Caco-2 (cell line): ENCODE measurements around the gene SLC44A4. TPM values are rescaled to one million over a fixed set of nuclear protein-coding genes. Genes with fewer than 3 reads are reported as not detected.

ENCODE experiments used
- BruUV-seq: library from RNA; stranded (reverse); fragments of 400-500 nt; replicated peaks from 2 replicates; lab custom pipeline; 2021; lab: Mats Ljungman, UMichigan
- CTCF ChIA-PET: fragments of 300-600 bp; sonication (Branson Sonifier 250); formaldehyde crosslinking; loops from one replicate; lab custom pipeline; 2022; ENCODE audit warnings: antibody characterized with exemption; lab: Charles Lee
- POLR2A ChIA-PET: fragments of 300-600 bp; sonication (Branson Sonifier 250); formaldehyde crosslinking; loops from one replicate; lab custom pipeline; 2022; ENCODE audit warnings: antibody characterized with exemption; lab: Charles Lee
- DNase-seq, 2 experiments: peaks; one replicate each; pipeline versions ENCODE4 v3.0.0 to v3.0.0-alpha.2; 2020 to 2022
- H3K27me3 ChIP-seq: replicated peaks from 2 replicates; pipeline ENCODE4 v1.6.0; 2011; ENCODE audit warnings: low read length; ENCODE audit not compliant: control insufficient read depth, insufficient read depth
- H3K36me3 ChIP-seq: 2 replicates; pipeline ENCODE4 v1.5.1; 2011; ENCODE audit warnings: low read length; ENCODE audit not compliant: control insufficient read depth, insufficient read depth
- H3K4me1 ChIP-seq: fragments of 250-450 bp; sonication (Bioruptor Pico); 2 replicates; pipeline ENCODE4 v1.5.1; 2020; ENCODE audit warnings: mild to moderate bottlenecking
- H3K4me3 ChIP-seq: 2 replicates; pipeline ENCODE4 v1.5.1; 2011; ENCODE audit warnings: low read depth, mild to moderate bottlenecking, control low read depth, low read length
- H3K9me3 ChIP-seq: fragments of 250-450 bp; sonication (Bioruptor Pico); 2 replicates; pipeline ENCODE4 v1.5.1; 2020; ENCODE audit warnings: mild to moderate bottlenecking, moderate library complexity
- H3K27ac Mint-ChIP-seq: one replicate; pipeline ENCODE4 v1.8.0; 2022; ENCODE audit warnings: mixed read lengths; ENCODE audit not compliant: unreplicated experiment
- H3K27me3 Mint-ChIP-seq: one replicate; pipeline ENCODE4 v1.8.0; 2022; ENCODE audit warnings: mixed read lengths; ENCODE audit not compliant: insufficient read depth, unreplicated experiment
- H3K36me3 Mint-ChIP-seq: one replicate; pipeline ENCODE4 v1.8.0; 2022; ENCODE audit warnings: mild to moderate bottlenecking, mixed read lengths; ENCODE audit not compliant: insufficient read depth, unreplicated experiment
- H3K4me1 Mint-ChIP-seq: one replicate; pipeline ENCODE4 v1.8.0; 2022; ENCODE audit warnings: low read depth, mixed read lengths; ENCODE audit not compliant: unreplicated experiment
- H3K4me3 Mint-ChIP-seq: one replicate; pipeline ENCODE4 v1.8.0; 2022; ENCODE audit warnings: mild to moderate bottlenecking, moderate library complexity, mixed read lengths; ENCODE audit not compliant: unreplicated experiment
- H3K9me3 Mint-ChIP-seq: one replicate; pipeline ENCODE4 v1.8.0; 2022; ENCODE audit warnings: mixed read lengths; ENCODE audit not compliant: unreplicated experiment
- intact Hi-C: fragments of 100-400 bp; cut with micrococcal nuclease; formaldehyde crosslinking; loops from one replicate; pipeline ENCODE4 v1.10.0; 2022; ENCODE audit not compliant: unreplicated experiment
- total RNA-seq: library from RNA; stranded (reverse); gene quantifications from 2 replicates; pipeline ENCODE4 v1.2.3, GENCODE V29; 2022
- TF ChIP-seq, protein P1 (sequence below), 2 experiments: fragments of 200-600 bp in 1 of 2; IDR thresholded peaks; 1 replicate in 1 of 2; 2 replicates in 1 of 2; pipeline versions ENCODE4 v1.5.1 to v1.8.0; 2011 to 2022; ENCODE audit warnings: antibody characterized with exemption in 1 of 2, control low read depth in 1 of 2, inconsistent platforms in 1 of 2, low read depth in 1 of 2, low read length in 1 of 2, mild to moderate bottlenecking in 1 of 2, moderate library complexity in 1 of 2; ENCODE audit not compliant: insufficient read depth in 1 of 2, severe bottlenecking in 1 of 2, unreplicated experiment in 1 of 2

SLC44A4 gene
- total RNA-seq, 1 experiment from 2014 or later = 0.57 TPM

DNA sequence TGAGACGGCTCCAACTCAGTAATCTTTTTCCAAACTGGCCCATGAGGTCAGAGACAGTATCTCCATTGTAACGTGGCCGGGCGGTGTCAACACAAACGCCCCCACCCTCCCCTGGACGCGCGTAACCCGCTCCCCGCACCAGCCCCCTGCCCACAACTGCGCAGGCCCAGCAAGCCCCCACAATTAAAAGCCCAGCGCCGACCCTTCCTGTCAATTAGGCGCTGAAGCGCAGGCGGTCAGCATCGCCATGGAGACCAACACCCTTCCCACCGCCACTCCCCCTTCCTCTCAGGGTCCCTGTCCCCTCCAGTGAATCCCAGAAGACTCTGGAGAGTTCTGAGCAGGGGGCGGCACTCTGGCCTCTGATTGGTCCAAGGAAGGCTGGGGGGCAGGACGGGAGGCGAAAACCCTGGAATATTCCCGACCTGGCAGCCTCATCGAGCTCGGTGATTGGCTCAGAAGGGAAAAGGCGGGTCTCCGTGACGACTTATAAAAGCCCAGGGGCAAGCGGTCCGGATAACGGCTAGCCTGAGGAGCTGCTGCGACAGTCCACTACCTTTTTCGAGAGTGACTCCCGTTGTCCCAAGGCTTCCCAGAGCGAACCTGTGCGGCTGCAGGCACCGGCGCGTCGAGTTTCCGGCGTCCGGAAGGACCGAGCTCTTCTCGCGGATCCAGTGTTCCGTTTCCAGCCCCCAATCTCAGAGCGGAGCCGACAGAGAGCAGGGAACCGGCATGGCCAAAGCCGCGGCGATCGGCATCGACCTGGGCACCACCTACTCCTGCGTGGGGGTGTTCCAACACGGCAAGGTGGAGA, 63.6 kb downstream of the SLC44A4 start, which contains the start of the genes HSPA1A and HSPA1L:
TSS of gene HSPA1A (plus strand) at position 519 of the 814 bp plus-strand sequence. CDS start at position 733, 214 bp downstream.
TSS of gene HSPA1L (minus strand) at position 259 of the 814 bp plus-strand sequence. CDS start 3,311 bp downstream, outside the sequence.
- Mint-ChIP-seq H3K36me3 (peaks cover 33% of the 10 kb centered on the region), H3K4me3 (peak within 1 kb of the TSS; percentile 89), H3K4me1 (peaks cover 12% of the 10 kb centered on the region), H3K27me3 (no peaks in the 10 kb centered on the region), H3K9me3 (no peaks in the 10 kb centered on the region), H3K27ac (peak within 1 kb of the TSS; percentile 96)
- peak within 1 kb of the TSS; percentile 38 for H3K4me3 ChIP-seq
- POLR2A ChIA-PET = interaction anchor here (0.6 to 2.3 kb wide), 28 partner anchors 9 to 1639 kb away, joined by 3 to 79 read pairs (median 4); partner anchors contain the start of genes ABHD16A, APOM, CFB and CLIC1
- BruUV-seq = no TSS peak
- intact Hi-C loops = no loop called here
- TF ChIP-seq, protein P1, sequence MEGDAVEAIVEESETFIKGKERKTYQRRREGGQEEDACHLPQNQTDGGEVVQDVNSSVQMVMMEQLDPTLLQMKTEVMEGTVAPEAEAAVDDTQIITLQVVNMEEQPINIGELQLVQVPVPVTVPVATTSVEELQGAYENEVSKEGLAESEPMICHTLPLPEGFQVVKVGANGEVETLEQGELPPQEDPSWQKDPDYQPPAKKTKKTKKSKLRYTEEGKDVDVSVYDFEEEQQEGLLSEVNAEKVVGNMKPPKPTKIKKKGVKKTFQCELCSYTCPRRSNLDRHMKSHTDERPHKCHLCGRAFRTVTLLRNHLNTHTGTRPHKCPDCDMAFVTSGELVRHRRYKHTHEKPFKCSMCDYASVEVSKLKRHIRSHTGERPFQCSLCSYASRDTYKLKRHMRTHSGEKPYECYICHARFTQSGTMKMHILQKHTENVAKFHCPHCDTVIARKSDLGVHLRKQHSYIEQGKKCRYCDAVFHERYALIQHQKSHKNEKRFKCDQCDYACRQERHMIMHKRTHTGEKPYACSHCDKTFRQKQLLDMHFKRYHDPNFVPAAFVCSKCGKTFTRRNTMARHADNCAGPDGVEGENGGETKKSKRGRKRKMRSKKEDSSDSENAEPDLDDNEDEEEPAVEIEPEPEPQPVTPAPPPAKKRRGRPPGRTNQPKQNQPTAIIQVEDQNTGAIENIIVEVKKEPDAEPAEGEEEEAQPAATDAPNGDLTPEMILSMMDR (IDR thresholded peaks at IDR 0.05; ENCODE audit: insufficient read depth in 1 of 2, low read depth in 1 of 2, low read length in 1 of 2, severe bottlenecking in 1 of 2, unreplicated experiment in 1 of 2) = no peak
- CTCF ChIA-PET = interaction anchor here (0.5 to 1.6 kb wide), 7 partner anchors 9 to 154 kb away, joined by 3 to 11 read pairs (median 4); partner anchors contain the start of genes LSM2 and VARS1
- no peaks in the 10 kb centered on the region for H3K9me3 ChIP-seq
- H3K36me3 ChIP-seq = no peaks in the 10 kb centered on the region
- peaks cover 30% of the 10 kb centered on the region for H3K4me1 ChIP-seq
- H3K27me3 ChIP-seq = no peaks in the 10 kb centered on the region
- peak; percentile 97 to 99 for DNase-seq

GRCh38 chr6:31814677-31815024, 64.1 kb downstream of the SLC44A4 start:
- CTCF ChIA-PET = interaction anchor here (0.6 to 1.6 kb wide), 8 partner anchors 8 to 124 kb away, joined by 3 to 11 read pairs (median 4); partner anchors contain the start of genes HSPA1B, LSM2, NEU1 and VARS1
- TF ChIP-seq, protein P1 (IDR thresholded peaks at IDR 0.05; ENCODE audit: insufficient read depth in 1 of 2, low read depth in 1 of 2, low read length in 1 of 2, severe bottlenecking in 1 of 2, unreplicated experiment in 1 of 2) = no peak
- H3K4me3 Mint-ChIP-seq = peak overlapping the region; percentile 89
- H3K4me3 ChIP-seq = peak overlapping the region; percentile 38
- no peaks in the 10 kb centered on the region for H3K27me3 ChIP-seq
- H3K4me1 ChIP-seq = peaks cover 24% of the 10 kb centered on the region
- peak; percentile 95 to 97 for DNase-seq
- POLR2A ChIA-PET = interaction anchor here (0.6 to 2.3 kb wide), 32 partner anchors 8 to 1640 kb away, joined by 3 to 79 read pairs (median 4); partner anchors contain the start of genes ABHD16A, APOM, CLIC1 and DDAH2
- H3K36me3 Mint-ChIP-seq = peaks cover 33% of the 10 kb centered on the region
- intact Hi-C loops = no loop called here
- no peaks in the 10 kb centered on the region for H3K27me3 Mint-ChIP-seq
- peaks cover 12% of the 10 kb centered on the region for H3K4me1 Mint-ChIP-seq
- no peaks in the 10 kb centered on the region for H3K36me3 ChIP-seq
- peak overlapping the region; percentile 96 for H3K27ac Mint-ChIP-seq
- no peaks in the 10 kb centered on the region for H3K9me3 Mint-ChIP-seq
- H3K9me3 ChIP-seq = no peaks in the 10 kb centered on the region
- no TSS peak for BruUV-seq

DNA sequence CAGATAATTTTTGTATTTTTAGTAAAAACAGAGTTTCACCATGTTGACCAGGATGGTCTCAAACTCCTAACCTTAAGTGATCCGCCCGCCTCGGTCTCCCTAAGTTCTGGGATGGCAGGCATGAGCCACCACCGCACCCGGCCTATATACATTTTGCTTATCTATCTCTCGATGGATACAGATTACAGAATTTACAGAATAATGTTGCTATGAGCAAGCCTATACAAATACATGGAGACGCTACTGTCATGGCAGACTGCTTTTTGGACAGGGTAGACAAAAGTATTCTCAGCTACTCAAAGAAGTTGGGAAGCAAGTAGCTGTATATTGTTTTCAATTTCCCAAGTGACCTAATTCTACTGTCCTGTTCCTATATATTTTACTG, 65.3 kb downstream of the SLC44A4 start:
- no TSS peak for BruUV-seq
- Histone ChIP-seq H3K4me3 (no peak overlapping the region; the same call in 1 of the 2 replicates), H3K36me3 (no peaks in the 10 kb centered on the region), H3K27me3 (no peaks in the 10 kb centered on the region), H3K4me1 (peaks cover 14% of the 10 kb centered on the region), H3K9me3 (no peaks in the 10 kb centered on the region)
- H3K4me1 Mint-ChIP-seq = peaks cover 12% of the 10 kb centered on the region
- intact Hi-C loops = no loop called here
- H3K9me3 Mint-ChIP-seq = no peaks in the 10 kb centered on the region
- H3K27me3 Mint-ChIP-seq = no peaks in the 10 kb centered on the region
- peak overlapping the region; percentile 96 for H3K27ac Mint-ChIP-seq
- DNase-seq = no peak
- POLR2A ChIA-PET = interaction anchor here (0.6 to 2.3 kb wide), 5 partner anchors 13 to 158 kb away, joined by 4 to 79 read pairs (median 29); partner anchors contain the start of genes APOM, HSPA1B, NEU1 and VARS1
- TF ChIP-seq, protein P1 (IDR thresholded peaks at IDR 0.05; ENCODE audit: insufficient read depth in 1 of 2, low read depth in 1 of 2, low read length in 1 of 2, severe bottlenecking in 1 of 2, unreplicated experiment in 1 of 2) = no peak
- peak overlapping the region; percentile 89 for H3K4me3 Mint-ChIP-seq
- CTCF ChIA-PET = interaction anchor here (0.6 to 1.6 kb wide), 2 partner anchors 16 to 18 kb away, joined by 3 to 6 read pairs; partner anchors contain the start of gene VARS1
- H3K36me3 Mint-ChIP-seq = peaks cover 25% of the 10 kb centered on the region
